Upper lobe of left lung (tissue), 6 donors: ENCODE data around the gene PLD4. TPM values are rescaled to one million over a fixed set of nuclear protein-coding genes. Genes with fewer than 3 reads are reported as not detected.

Experiments
- ATAC-seq, 2 donors: fragments of 200-7000 bp; cut with Tn5 transposase; one replicate each; pipeline ENCODE4 v1.9.1; 2022; ENCODE audit warnings: mild to moderate bottlenecking in 2 of 2, moderate library complexity in 2 of 2; ENCODE audit not compliant: low FRiP score in 2 of 2
- DNase-seq, 2 donors: peaks; one replicate each; pipeline ENCODE4 v3.0.0-alpha.2; 2019 to 2020
- H3K27ac ChIP-seq, 4 donors: fragments of 200-600 bp; sonication (generic); one replicate each; pipeline ENCODE4 v1.5.1; 2016 to 2019
- H3K27me3 ChIP-seq, 4 donors: fragments of 200-600 bp; sonication (generic); one replicate each; pipeline ENCODE4 v1.5.1; 2017 to 2019
- H3K36me3 ChIP-seq, 4 donors: fragments of 200-600 bp; sonication (generic); one replicate each; pipeline ENCODE4 v1.5.1; 2016 to 2019
- H3K4me1 ChIP-seq, 4 donors: fragments of 200-600 bp; sonication (generic); one replicate each; pipeline ENCODE4 v1.5.1; 2018 to 2019
- H3K4me3 ChIP-seq, 4 donors: fragments of 200-600 bp; sonication (generic); one replicate each; pipeline ENCODE4 v1.5.1; 2017 to 2019; ENCODE audit warnings: mild to moderate bottlenecking in 2 of 4, moderate library complexity in 1 of 4
- H3K9me3 ChIP-seq, 4 donors: fragments of 200-600 bp; sonication (generic); one replicate each; pipeline ENCODE4 v1.5.1; 2018 to 2019
- EP300 ChIP-seq, 4 donors: sonication (generic); formaldehyde crosslinking; IDR thresholded peaks; one replicate each; pipeline ENCODE4 v1.5.1; 2017; ENCODE audit warnings: antibody characterized with exemption in 4 of 4, control low read depth in 2 of 4
- POLR2A ChIP-seq, 4 donors: fragments of 450-650 bp; IDR thresholded peaks; one replicate each; pipeline ENCODE4 v1.5.1; 2016 to 2017; ENCODE audit warnings: antibody characterized with exemption in 4 of 4, mild to moderate bottlenecking in 2 of 4
- POLR2AphosphoS5 ChIP-seq, 2 donors: sonication (generic); formaldehyde crosslinking; IDR thresholded peaks; one replicate each; pipeline ENCODE4 v1.5.1; 2017; ENCODE audit warnings: antibody characterized with exemption in 2 of 2
- WGBS, 2 donors: methylation state at CpG; one replicate each; pipeline ENCODE4 v1.1.5; 2017 to 2018; 5-methylcytosine and 5-hydroxymethylcytosine counted together
- total RNA-seq, 6 donors: library from RNA; depleted of rRNA in 4 of 6; stranded (reverse); fragments of >200 nt in 4 of 6; gene quantifications; one replicate each; pipeline versions ENCODE4 v1.1.0 to v1.2.1, GENCODE V29; 2016 to 2021
- TF ChIP-seq, protein P1 (sequence below), 6 experiments: fragments of 450-650 bp in 4 of 6; fragments of 200-600 bp in 2 of 6; sonication (generic) in 2 of 6; IDR thresholded peaks; one replicate each; pipeline ENCODE4 v1.5.1; 2016 to 2019; ENCODE audit warnings: antibody characterized with exemption in 6 of 6
- donor health status: DM: no; HTN: no; CAD: no; lungs with moderate emphysema.
- donor health status: DM: no; HTN: yes; CAD: no; lungs with severe emphysema.

PLD4 gene
- total RNA-seq, 6 donors from 2014 or later: under 0.01 to 6.1 (median 2.5) TPM; not detected in 3

GRCh38 chr14:104891121-104891551 is 33.5 kb upstream of the PLD4 start:
- TF ChIP-seq, protein P1, sequence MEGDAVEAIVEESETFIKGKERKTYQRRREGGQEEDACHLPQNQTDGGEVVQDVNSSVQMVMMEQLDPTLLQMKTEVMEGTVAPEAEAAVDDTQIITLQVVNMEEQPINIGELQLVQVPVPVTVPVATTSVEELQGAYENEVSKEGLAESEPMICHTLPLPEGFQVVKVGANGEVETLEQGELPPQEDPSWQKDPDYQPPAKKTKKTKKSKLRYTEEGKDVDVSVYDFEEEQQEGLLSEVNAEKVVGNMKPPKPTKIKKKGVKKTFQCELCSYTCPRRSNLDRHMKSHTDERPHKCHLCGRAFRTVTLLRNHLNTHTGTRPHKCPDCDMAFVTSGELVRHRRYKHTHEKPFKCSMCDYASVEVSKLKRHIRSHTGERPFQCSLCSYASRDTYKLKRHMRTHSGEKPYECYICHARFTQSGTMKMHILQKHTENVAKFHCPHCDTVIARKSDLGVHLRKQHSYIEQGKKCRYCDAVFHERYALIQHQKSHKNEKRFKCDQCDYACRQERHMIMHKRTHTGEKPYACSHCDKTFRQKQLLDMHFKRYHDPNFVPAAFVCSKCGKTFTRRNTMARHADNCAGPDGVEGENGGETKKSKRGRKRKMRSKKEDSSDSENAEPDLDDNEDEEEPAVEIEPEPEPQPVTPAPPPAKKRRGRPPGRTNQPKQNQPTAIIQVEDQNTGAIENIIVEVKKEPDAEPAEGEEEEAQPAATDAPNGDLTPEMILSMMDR (IDR thresholded peaks at IDR 0.05): no peak
- TF ChIP-seq EP300 (IDR thresholded peaks at IDR 0.05) (no peak), POLR2A (IDR thresholded peaks at IDR 0.05) (no peak), POLR2AphosphoS5 (IDR thresholded peaks at IDR 0.05) (no peak)
- WGBS, 2 donors: 97 to 99% methylated on average over 4 of the region's 4 CpGs
- peak in 1 of 2 donors; percentile 37 for DNase-seq
- Histone ChIP-seq H3K27me3 (no peaks in the 10 kb centered on the region), H3K9me3 (no peaks in the 10 kb centered on the region), H3K4me1 (peaks cover 0 to 10% (median 9%) of the 10 kb centered on the region in 4 donors), H3K4me3 (no peak overlapping the region), H3K36me3 (peaks cover 0 to 29% (median 19%) of the 10 kb centered on the region in 4 donors), H3K27ac (no peak overlapping the region)
- ATAC-seq: no peak

- ATAC-seq: no peak
- H3K4me1 ChIP-seq: peaks cover 0 to 18% (median 15%) of the 10 kb centered on the region in 4 donors
- TF ChIP-seq, protein P1 (IDR thresholded peaks at IDR 0.05): no peak
- TF ChIP-seq POLR2A (IDR thresholded peaks at IDR 0.05) (no peak), POLR2AphosphoS5 (IDR thresholded peaks at IDR 0.05) (no peak), EP300 (IDR thresholded peaks at IDR 0.05) (no peak)
- 72 to 96% methylated on average over 5 of the region's 13 CpGs for WGBS, 2 donors
- peaks cover 0 to 21% (median 14%) of the 10 kb centered on the region in 4 donors for H3K36me3 ChIP-seq
- no peak overlapping the region for H3K27ac ChIP-seq
- no peak overlapping the region for H3K4me3 ChIP-seq
- no peaks in the 10 kb centered on the region for H3K9me3 ChIP-seq
- H3K27me3 ChIP-seq: no peaks in the 10 kb centered on the region
- peak in 1 of 2 donors; percentile 74 for DNase-seq
These were observed 32.8 kb upstream of the PLD4 start for GRCh38 chr14:104891664-104892530.

- Histone ChIP-seq H3K27ac (no peak overlapping the region), H3K27me3 (no peaks in the 10 kb centered on the region), H3K36me3 (peaks cover 0 to 14% (median 5%) of the 10 kb centered on the region in 4 donors), H3K9me3 (no peaks in the 10 kb centered on the region), H3K4me3 (no peak overlapping the region), H3K4me1 (peaks cover 0 to 18% (median 15%) of the 10 kb centered on the region in 4 donors)
- ATAC-seq (no peak), DNase-seq (peak; percentile 17 to 69)
- TF ChIP-seq POLR2AphosphoS5 (IDR thresholded peaks at IDR 0.05) (no peak), EP300 (IDR thresholded peaks at IDR 0.05) (no peak), POLR2A (IDR thresholded peaks at IDR 0.05) (no peak)
- TF ChIP-seq, protein P1 (IDR thresholded peaks at IDR 0.05): no peak
- WGBS, 2 donors: 81% methylated on average over 24 of the region's 31 CpGs; no CpG with 5 or more reads in 1 of the 2 donors
These were observed 31.9 kb upstream of the PLD4 start for GRCh38 chr14:104892531-104893434.

DNA sequence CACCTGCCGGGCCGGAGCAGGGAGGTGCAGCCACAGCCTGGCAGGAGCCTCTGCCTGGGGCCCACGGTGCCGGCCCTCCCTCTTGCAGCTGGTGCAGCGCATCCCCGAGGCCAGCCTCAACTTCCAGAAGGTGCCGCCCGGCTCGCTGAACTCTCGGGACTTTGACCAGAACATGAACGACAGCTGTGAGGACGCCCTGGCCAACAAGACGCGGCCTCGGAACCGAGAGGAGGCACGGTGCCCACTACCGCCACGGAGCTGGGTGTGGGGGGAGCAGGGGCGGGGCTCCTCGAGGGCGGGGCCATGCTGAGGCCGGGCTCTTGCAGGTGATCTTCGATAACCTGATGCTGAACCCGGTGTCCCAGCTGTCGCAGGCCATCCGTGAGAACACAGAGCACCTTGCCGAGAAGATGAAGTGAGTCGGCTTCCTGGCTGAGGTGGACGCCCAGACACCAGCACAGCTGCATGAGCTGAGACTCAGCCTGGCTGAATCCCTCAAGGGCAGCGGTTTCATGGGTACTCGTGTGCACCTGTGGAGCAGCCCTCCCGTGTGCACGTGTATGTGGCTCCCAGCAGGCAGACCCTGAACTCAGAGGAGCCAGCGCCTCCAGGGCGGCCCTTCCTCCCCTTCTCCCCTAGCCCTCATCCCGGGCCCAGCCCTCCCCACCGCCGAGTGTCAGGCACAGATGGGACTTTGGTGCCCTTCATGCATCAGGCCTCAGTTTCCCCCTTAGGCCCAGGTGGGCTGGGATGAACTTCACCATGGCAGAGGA is 31.1 kb upstream of the PLD4 start:
- TF ChIP-seq, protein P1 (IDR thresholded peaks at IDR 0.05): no peak
- TF ChIP-seq POLR2AphosphoS5 (IDR thresholded peaks at IDR 0.05): no peak
- TF ChIP-seq POLR2A (IDR thresholded peaks at IDR 0.05): no peak
- TF ChIP-seq EP300 (IDR thresholded peaks at IDR 0.05): no peak
- H3K36me3 ChIP-seq: peaks cover 0 to 7% (median 1%) of the 10 kb centered on the region in 4 donors
- ATAC-seq (no peak), DNase-seq (peak; percentile 19 to 84)
- H3K27me3 ChIP-seq: no peaks in the 10 kb centered on the region
- no peaks in the 10 kb centered on the region for H3K9me3 ChIP-seq
- H3K4me1 ChIP-seq: peaks cover 0 to 18% (median 15%) of the 10 kb centered on the region in 4 donors
- WGBS, 2 donors: 69 to 91% methylated on average over 7 to 36 of the region's 39 CpGs
- no peak overlapping the region for H3K27ac ChIP-seq
- no peak overlapping the region for H3K4me3 ChIP-seq
